Memory B cell (primary cell): ENCODE results near the gene CBFA2T2.
"Not testable (repeated sequence)": the region's sequence is repeated elsewhere in the genome, so short reads cannot be mapped to it uniquely, and the experiment has no call there.

ENCODE experiments used
- ATAC-seq: fragments of 150-1000 bp; cut with Tn5 transposase; 2 replicates; pipeline ENCODE4 v1.10.0; 2021; ENCODE audit warnings: low read depth, mild to moderate bottlenecking, moderate library complexity
- DNase-seq, 2 donors: peaks; one replicate each; pipeline ENCODE4 v3.0.0; 2022; ENCODE audit warnings: low spot score in 2 of 2
- H3K27ac Mint-ChIP-seq: one replicate; pipeline ENCODE4 v1.8.0; 2022; ENCODE audit warnings: mild to moderate bottlenecking, moderate library complexity, mixed read lengths
- H3K27me3 Mint-ChIP-seq: one replicate; pipeline ENCODE4 v1.8.0; 2022; ENCODE audit warnings: mixed read lengths
- H3K36me3 Mint-ChIP-seq: one replicate; pipeline ENCODE4 v1.8.0; 2022; ENCODE audit warnings: mild to moderate bottlenecking, mixed read lengths
- H3K4me1 Mint-ChIP-seq: one replicate; pipeline ENCODE4 v1.8.0; 2022; ENCODE audit warnings: mixed read lengths
- H3K4me3 Mint-ChIP-seq: one replicate; pipeline ENCODE4 v1.8.0; 2022; ENCODE audit warnings: mild to moderate bottlenecking, moderate library complexity, mixed read lengths
- H3K9me3 Mint-ChIP-seq: one replicate; pipeline ENCODE4 v1.8.0; 2022; ENCODE audit warnings: mixed read lengths

CBFA2T2 gene

GRCh38 chr20:33535717-33536116 is 45.8 kb downstream of the CBFA2T2 start:
- ATAC-seq, H3K4me3 Mint-ChIP-seq, DNase-seq, H3K36me3 Mint-ChIP-seq, H3K27me3 Mint-ChIP-seq, H3K9me3 Mint-ChIP-seq, H3K27ac Mint-ChIP-seq: not testable (repeated sequence)
- peaks cover 34% of the 10 kb centered on the region for H3K4me1 Mint-ChIP-seq

- H3K27me3 Mint-ChIP-seq: no peaks in the 10 kb centered on the region
- H3K27ac Mint-ChIP-seq: no peak overlapping the region
- H3K9me3 Mint-ChIP-seq: no peaks in the 10 kb centered on the region
- DNase-seq: no peak
- H3K4me1 Mint-ChIP-seq: peaks cover 20% of the 10 kb centered on the region
- no peak for ATAC-seq
- H3K36me3 Mint-ChIP-seq: peaks cover 10% of the 10 kb centered on the region
- no peak overlapping the region for H3K4me3 Mint-ChIP-seq
Observed at GRCh38 chr20:33537608-33538007, 47.7 kb downstream of the CBFA2T2 start.

- ATAC-seq (no peak), DNase-seq (no peak)
- Mint-ChIP-seq H3K36me3 (peaks cover 7% of the 10 kb centered on the region), H3K27me3 (no peaks in the 10 kb centered on the region), H3K4me1 (peaks cover 18% of the 10 kb centered on the region), H3K9me3 (no peaks in the 10 kb centered on the region), H3K4me3 (no peak overlapping the region), H3K27ac (peak overlapping the region; percentile 75)
Observed at GRCh38 chr20:33539129-33539528, 49.2 kb downstream of the CBFA2T2 start.

- H3K4me1 Mint-ChIP-seq: peaks cover 21% of the 10 kb centered on the region
- ATAC-seq (no peak), DNase-seq (no peak)
- H3K36me3 Mint-ChIP-seq: peaks cover 7% of the 10 kb centered on the region
- no peaks in the 10 kb centered on the region for H3K27me3 Mint-ChIP-seq
- no peaks in the 10 kb centered on the region for H3K9me3 Mint-ChIP-seq
- no peak overlapping the region for H3K27ac Mint-ChIP-seq
- no peak overlapping the region for H3K4me3 Mint-ChIP-seq
Observed at GRCh38 chr20:33540427-33540826, 50.5 kb downstream of the CBFA2T2 start.

GRCh38 chr20:33541074-33541473 is 51.2 kb downstream of the CBFA2T2 start:
- no peak overlapping the region for H3K27ac Mint-ChIP-seq
- ATAC-seq (no peak), DNase-seq (no peak)
- no peak overlapping the region for H3K4me3 Mint-ChIP-seq
- H3K27me3 Mint-ChIP-seq: no peaks in the 10 kb centered on the region
- H3K36me3 Mint-ChIP-seq: peaks cover 7% of the 10 kb centered on the region
- H3K9me3 Mint-ChIP-seq: no peaks in the 10 kb centered on the region
- H3K4me1 Mint-ChIP-seq: peaks cover 21% of the 10 kb centered on the region

GRCh38 chr20:33541797-33542196 is 51.9 kb downstream of the CBFA2T2 start:
- H3K27me3 Mint-ChIP-seq: no peaks in the 10 kb centered on the region

GRCh38 chr20:33545763-33546162 is 55.9 kb downstream of the CBFA2T2 start:
- DNase-seq (no peak), ATAC-seq (no peak)
- Mint-ChIP-seq H3K36me3 (peaks cover 3% of the 10 kb centered on the region), H3K9me3 (no peaks in the 10 kb centered on the region), H3K27ac (no peak overlapping the region), H3K4me1 (peaks cover 14% of the 10 kb centered on the region), H3K4me3 (no peak overlapping the region), H3K27me3 (no peaks in the 10 kb centered on the region)

More at GRCh38 chr20:33541797-33542196, 51.9 kb downstream of the CBFA2T2 start:
- ATAC-seq (no peak), DNase-seq (no peak)
- peaks cover 7% of the 10 kb centered on the region for H3K36me3 Mint-ChIP-seq
- H3K9me3 Mint-ChIP-seq: no peaks in the 10 kb centered on the region
- peaks cover 21% of the 10 kb centered on the region for H3K4me1 Mint-ChIP-seq
- no peak overlapping the region for H3K4me3 Mint-ChIP-seq
- H3K27ac Mint-ChIP-seq: no peak overlapping the region

GRCh38 chr20:33549229-33549999 is 59.5 kb downstream of the CBFA2T2 start:
- Mint-ChIP-seq H3K4me1 (peaks cover 15% of the 10 kb centered on the region), H3K27ac (no peak overlapping the region), H3K27me3 (no peaks in the 10 kb centered on the region), H3K36me3 (peaks cover 7% of the 10 kb centered on the region), H3K9me3 (no peaks in the 10 kb centered on the region), H3K4me3 (no peak overlapping the region)
- no peak for DNase-seq
- ATAC-seq: no peak

GRCh38 chr20:33551778-33552177 is 61.9 kb downstream of the CBFA2T2 start:
- Mint-ChIP-seq H3K27ac (peak overlapping the region; percentile 64), H3K27me3 (no peaks in the 10 kb centered on the region)
- ATAC-seq: no peak

GRCh38 chr20:33552519-33552918 is 62.6 kb downstream of the CBFA2T2 start:
- H3K9me3 Mint-ChIP-seq: no peaks in the 10 kb centered on the region
- H3K36me3 Mint-ChIP-seq: peaks cover 12% of the 10 kb centered on the region
- DNase-seq: no peak
- no peak overlapping the region for H3K4me3 Mint-ChIP-seq
- no peaks in the 10 kb centered on the region for H3K27me3 Mint-ChIP-seq
- H3K4me1 Mint-ChIP-seq: peaks cover 17% of the 10 kb centered on the region
- peak overlapping the region; percentile 64 for H3K27ac Mint-ChIP-seq
- ATAC-seq: no peak

More at GRCh38 chr20:33551778-33552177, 61.9 kb downstream of the CBFA2T2 start:
- no peaks in the 10 kb centered on the region for H3K9me3 Mint-ChIP-seq
- H3K36me3 Mint-ChIP-seq: peaks cover 11% of the 10 kb centered on the region
- DNase-seq: no peak
- H3K4me1 Mint-ChIP-seq: peaks cover 19% of the 10 kb centered on the region
- H3K4me3 Mint-ChIP-seq: no peak overlapping the region

- Mint-ChIP-seq H3K4me3 (no peak overlapping the region), H3K9me3 (no peaks in the 10 kb centered on the region), H3K27ac (peak overlapping the region; percentile 64), H3K4me1 (peaks cover 17% of the 10 kb centered on the region), H3K27me3 (no peaks in the 10 kb centered on the region), H3K36me3 (peaks cover 16% of the 10 kb centered on the region)
- ATAC-seq (no peak), DNase-seq (no peak)
Observed at GRCh38 chr20:33553516-33553915, 63.6 kb downstream of the CBFA2T2 start.

- no peaks in the 10 kb centered on the region for H3K9me3 Mint-ChIP-seq
- peak in 1 of 2 donors; percentile 68 for DNase-seq
- no peaks in the 10 kb centered on the region for H3K27me3 Mint-ChIP-seq
- peak overlapping the region; percentile 35 for H3K4me3 Mint-ChIP-seq
- peaks cover 15% of the 10 kb centered on the region for H3K4me1 Mint-ChIP-seq
- ATAC-seq: peak; percentile 96
- peak overlapping the region; percentile 96 for H3K27ac Mint-ChIP-seq
- H3K36me3 Mint-ChIP-seq: peaks cover 16% of the 10 kb centered on the region
Observed at GRCh38 chr20:33554914-33555420, 65.1 kb downstream of the CBFA2T2 start.

GRCh38 chr20:33555755-33556154 is 65.9 kb downstream of the CBFA2T2 start:
- ATAC-seq (no peak), DNase-seq (no peak)
- Mint-ChIP-seq H3K36me3 (peaks cover 16% of the 10 kb centered on the region), H3K9me3 (no peaks in the 10 kb centered on the region), H3K27ac (peak overlapping the region; percentile 96), H3K4me1 (peaks cover 15% of the 10 kb centered on the region), H3K27me3 (no peaks in the 10 kb centered on the region), H3K4me3 (peak overlapping the region; percentile 66)

- no peaks in the 10 kb centered on the region for H3K27me3 Mint-ChIP-seq
- H3K4me3 Mint-ChIP-seq: no peak overlapping the region
- no peak for ATAC-seq
Observed at GRCh38 chr20:33556246-33556645, 66.3 kb downstream of the CBFA2T2 start.

More at GRCh38 chr20:33556246-33556645, 66.3 kb downstream of the CBFA2T2 start:
- no peak for DNase-seq
- H3K27ac Mint-ChIP-seq: peak overlapping the region; percentile 96
- H3K36me3 Mint-ChIP-seq: peaks cover 14% of the 10 kb centered on the region
- peaks cover 15% of the 10 kb centered on the region for H3K4me1 Mint-ChIP-seq
- H3K9me3 Mint-ChIP-seq: no peaks in the 10 kb centered on the region
